Measurements from ENCODE around the gene ATXN2. TPM values are rescaled to one million over a fixed set of nuclear protein-coding genes. Genes with fewer than 3 reads are reported as not detected.
"Not testable (repeated sequence)": the region's sequence is repeated elsewhere in the genome, so short reads cannot be mapped to it uniquely, and the experiment has no call there.

ATXN2 gene
- total RNA-seq, 3 donors from 2014 or later, result 36.6 to 66.2 (median 64.0) TPM

- intact Hi-C loops (cut with DNase I; ENCODE audit: low total_unique reads), result no loop called here
- Histone ChIP-seq H3K4me3 (no peak overlapping the region), H3K27ac (no peak overlapping the region), H3K36me3 (peaks cover 13% of the 10 kb centered on the region), H3K27me3 (no peaks in the 10 kb centered on the region), H3K9me3 (no peaks in the 10 kb centered on the region), H3K4me1 (no peaks in the 10 kb centered on the region)
- TF ChIP-seq POLR2A (IDR thresholded peaks at IDR 0.05), result no peak
- TF ChIP-seq POLR2AphosphoS5 (IDR thresholded peaks at IDR 0.05), result no peak
- no peak for TF ChIP-seq CTCF (IDR thresholded peaks at IDR 0.05)
- DNase-seq (ENCODE audit: low spot score in 2 of 2), result no peak
Observed at GRCh38 chr12:111506260-111506659, 92.9 kb downstream of the ATXN2 start.

GRCh38 chr12:111505601-111506036 is 93.5 kb downstream of the ATXN2 start:
- Histone ChIP-seq H3K4me3 (no peak overlapping the region), H3K9me3 (no peaks in the 10 kb centered on the region), H3K4me1 (no peaks in the 10 kb centered on the region), H3K36me3 (peaks cover 14% of the 10 kb centered on the region), H3K27ac (no peak overlapping the region), H3K27me3 (no peaks in the 10 kb centered on the region)
- no peak for DNase-seq (ENCODE audit: low spot score in 2 of 2)
- TF ChIP-seq POLR2A (IDR thresholded peaks at IDR 0.05), result no peak
- intact Hi-C loops (cut with DNase I; ENCODE audit: low total_unique reads), result no loop called here

DNA sequence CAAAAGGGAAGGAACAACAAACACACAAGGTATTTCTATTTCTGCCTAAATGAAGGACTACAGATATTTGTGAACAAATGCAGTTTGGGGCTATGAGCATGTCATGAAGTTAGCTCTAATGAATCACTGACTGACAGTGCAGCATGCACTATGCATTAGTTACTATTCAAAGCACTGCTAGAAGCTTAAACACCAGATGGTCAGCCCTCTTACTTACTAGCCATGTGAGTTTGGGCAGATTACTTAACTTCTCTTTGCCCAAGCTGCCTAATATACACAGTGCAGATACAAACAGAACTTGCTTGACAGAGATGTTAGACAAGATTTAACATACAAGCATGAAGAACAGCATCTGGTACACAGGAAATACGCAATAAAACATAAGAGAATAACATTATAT is 96.0 kb downstream of the ATXN2 start:
- DNase-seq (ENCODE audit: low spot score in 2 of 2), result no peak
- no peak overlapping the region for H3K27ac ChIP-seq
- no peak overlapping the region for H3K4me3 ChIP-seq
- H3K27me3 ChIP-seq, result no peaks in the 10 kb centered on the region
- H3K4me1 ChIP-seq, result no peaks in the 10 kb centered on the region
- no peak for TF ChIP-seq POLR2AphosphoS5 (IDR thresholded peaks at IDR 0.05)
- TF ChIP-seq CTCF (IDR thresholded peaks at IDR 0.05), result no peak
- TF ChIP-seq POLR2A (IDR thresholded peaks at IDR 0.05), result no peak
- intact Hi-C loops (cut with DNase I; ENCODE audit: low total_unique reads), result no loop called here
- H3K9me3 ChIP-seq, result no peaks in the 10 kb centered on the region
- H3K36me3 ChIP-seq, result peaks cover 12% of the 10 kb centered on the region

DNA sequence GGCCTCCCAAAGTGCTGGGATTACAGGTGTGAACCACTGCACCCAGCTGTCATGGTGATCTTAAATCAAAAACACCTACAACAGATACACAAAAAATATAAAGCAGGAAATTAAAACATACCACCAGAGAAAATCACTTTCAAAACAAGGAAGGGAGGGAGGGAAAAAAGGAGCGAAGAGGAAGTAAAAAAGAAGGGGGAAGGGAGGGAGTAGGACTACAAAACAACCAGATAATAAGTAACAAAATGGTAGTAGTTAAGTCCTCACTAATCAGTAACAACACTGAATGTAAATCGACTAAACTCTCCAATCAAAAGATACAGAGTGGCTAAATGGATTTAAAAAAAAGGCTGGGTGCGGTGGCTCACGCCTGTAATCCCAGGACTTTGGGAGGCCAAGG is 104.4 kb downstream of the ATXN2 start:
- no peak for DNase-seq (ENCODE audit: low spot score in 2 of 2)
- Histone ChIP-seq H3K4me3 (no peak overlapping the region), H3K36me3 (peaks cover under 1% of the 10 kb centered on the region), H3K27ac (no peak overlapping the region), H3K9me3 (peaks cover 0 to 4% of the 10 kb centered on the region in 2 donors), H3K4me1 (no peaks in the 10 kb centered on the region), H3K27me3 (no peaks in the 10 kb centered on the region)
- TF ChIP-seq POLR2A (IDR thresholded peaks at IDR 0.05) (no peak), POLR2AphosphoS5 (IDR thresholded peaks at IDR 0.05) (no peak)
- intact Hi-C loops (cut with DNase I; ENCODE audit: low total_unique reads), result loop anchor here (5.0 kb wide), 1 partner anchor 1037 kb away; no protein-coding TSS in a partner anchor

- intact Hi-C loops (cut with DNase I; ENCODE audit: low total_unique reads), result loop anchor here (5.0 kb wide), 1 partner anchor 1036 kb away; no protein-coding TSS in a partner anchor
- H3K36me3 ChIP-seq, result not testable (repeated sequence)
Observed at GRCh38 chr12:111492979-111493378, 106.1 kb downstream of the ATXN2 start.

GRCh38 chr12:111488798-111489197 is 110.3 kb downstream of the ATXN2 start:
- Histone ChIP-seq H3K4me3 (no peak overlapping the region), H3K9me3 (no peaks in the 10 kb centered on the region), H3K36me3 (no peaks in the 10 kb centered on the region), H3K4me1 (no peaks in the 10 kb centered on the region), H3K27ac (no peak overlapping the region), H3K27me3 (no peaks in the 10 kb centered on the region)
- no peak for DNase-seq (ENCODE audit: low spot score in 2 of 2)
- TF ChIP-seq CTCF (IDR thresholded peaks at IDR 0.05), result no peak
- no peak for TF ChIP-seq POLR2A (IDR thresholded peaks at IDR 0.05)
- no peak for TF ChIP-seq POLR2AphosphoS5 (IDR thresholded peaks at IDR 0.05)
- intact Hi-C loops (cut with DNase I; ENCODE audit: low total_unique reads), result no loop called here

More at GRCh38 chr12:111492979-111493378, 106.1 kb downstream of the ATXN2 start:
- H3K27me3 ChIP-seq; H3K9me3 ChIP-seq; H3K4me1 ChIP-seq; DNase-seq (ENCODE audit: low spot score in 2 of 2); H3K27ac ChIP-seq; H3K4me3 ChIP-seq: not testable (repeated sequence)

- Histone ChIP-seq H3K27ac (no peak overlapping the region), H3K27me3 (no peaks in the 10 kb centered on the region), H3K4me3 (no peak overlapping the region), H3K9me3 (no peaks in the 10 kb centered on the region), H3K36me3 (no peaks in the 10 kb centered on the region), H3K4me1 (no peaks in the 10 kb centered on the region)
- DNase-seq (ENCODE audit: low spot score in 2 of 2), result no peak
- TF ChIP-seq POLR2A (IDR thresholded peaks at IDR 0.05), result no peak
- no peak for TF ChIP-seq POLR2AphosphoS5 (IDR thresholded peaks at IDR 0.05)
- TF ChIP-seq CTCF (IDR thresholded peaks at IDR 0.05), result no peak
- intact Hi-C loops (cut with DNase I; ENCODE audit: low total_unique reads), result no loop called here
Observed at GRCh38 chr12:111488271-111488670, 110.8 kb downstream of the ATXN2 start.

Data from breast epithelium (tissue), 4 donors.